Measurements from ENCODE around the gene PRELID1. TPM values are rescaled to one million over a fixed set of nuclear protein-coding genes. Genes with fewer than 3 reads are reported as not detected.
A peak's percentile ranks its signal among the peaks of the same experiment; 100 is the strongest.

PRELID1 gene
- total and polyA plus RNA-seq, 10 of the 15 experiments (the other 5 are each of a cell fraction or from before 2014, with no cell fraction given): 30.9 to 584 (median 254) TPM

DNA sequence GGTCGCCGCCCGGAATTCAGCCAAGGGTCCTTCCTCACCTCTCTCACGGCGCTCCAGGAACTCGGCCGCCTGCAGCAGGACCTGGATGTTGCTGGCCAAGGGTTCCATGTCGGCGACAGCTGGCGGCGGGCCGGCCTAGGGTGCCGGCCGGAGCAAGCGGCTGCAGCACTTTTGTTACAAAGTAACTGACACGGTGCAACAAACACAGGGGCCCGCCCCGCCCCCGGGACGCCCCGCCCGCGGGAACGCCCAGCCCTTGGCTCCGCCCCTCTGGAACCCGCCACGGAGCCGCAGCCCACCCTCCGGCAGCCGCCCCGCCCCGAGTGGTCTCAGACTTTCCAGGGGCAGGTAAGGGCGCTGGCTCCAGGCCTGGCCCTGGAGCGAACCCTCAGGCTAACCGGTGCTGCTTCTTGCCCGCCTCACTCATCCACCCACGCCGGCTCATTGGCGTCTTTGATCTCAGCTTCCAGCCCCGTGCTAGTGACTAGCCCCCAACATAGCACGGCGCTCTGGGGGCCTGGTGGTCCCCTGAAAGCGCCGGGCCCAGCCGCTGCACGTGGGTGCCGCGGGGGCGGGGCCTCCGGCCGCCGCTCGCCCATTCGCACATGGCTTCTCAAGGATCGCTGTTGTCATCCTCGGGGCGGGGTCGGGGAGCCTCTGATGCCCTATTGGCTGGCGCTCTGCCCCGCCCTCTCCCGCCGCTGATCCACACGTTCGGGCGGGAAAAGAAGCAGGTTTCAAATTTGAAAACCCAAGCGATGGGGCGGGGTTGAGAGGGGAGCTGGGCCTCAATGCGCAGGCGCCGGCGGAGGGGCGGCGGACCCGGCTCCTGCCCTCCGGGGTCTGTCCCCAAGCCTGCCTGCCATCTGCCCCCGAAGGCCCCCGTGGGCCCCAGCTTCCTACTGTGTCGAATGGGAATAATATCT, 8.4 kb downstream of the PRELID1 start, which contains the start of gene MXD3 (continued):
- TF ChIP-seq, protein P1, sequence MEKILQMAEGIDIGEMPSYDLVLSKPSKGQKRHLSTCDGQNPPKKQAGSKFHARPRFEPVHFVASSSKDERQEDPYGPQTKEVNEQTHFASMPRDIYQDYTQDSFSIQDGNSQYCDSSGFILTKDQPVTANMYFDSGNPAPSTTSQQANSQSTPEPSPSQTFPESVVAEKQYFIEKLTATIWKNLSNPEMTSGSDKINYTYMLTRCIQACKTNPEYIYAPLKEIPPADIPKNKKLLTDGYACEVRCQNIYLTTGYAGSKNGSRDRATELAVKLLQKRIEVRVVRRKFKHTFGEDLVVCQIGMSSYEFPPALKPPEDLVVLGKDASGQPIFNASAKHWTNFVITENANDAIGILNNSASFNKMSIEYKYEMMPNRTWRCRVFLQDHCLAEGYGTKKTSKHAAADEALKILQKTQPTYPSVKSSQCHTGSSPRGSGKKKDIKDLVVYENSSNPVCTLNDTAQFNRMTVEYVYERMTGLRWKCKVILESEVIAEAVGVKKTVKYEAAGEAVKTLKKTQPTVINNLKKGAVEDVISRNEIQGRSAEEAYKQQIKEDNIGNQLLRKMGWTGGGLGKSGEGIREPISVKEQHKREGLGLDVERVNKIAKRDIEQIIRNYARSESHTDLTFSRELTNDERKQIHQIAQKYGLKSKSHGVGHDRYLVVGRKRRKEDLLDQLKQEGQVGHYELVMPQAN (conservative IDR thresholded peaks at IDR 0.05): peak; percentile 97
- TF ChIP-seq SIN3A (IDR thresholded peaks at IDR 0.05; ENCODE audit: low read depth, low read length) (peak; percentile 96), RCOR1 (conservative IDR thresholded peaks at IDR 0.05; ENCODE audit: low read depth, low read length) (no peak), ZNF274 (IDR thresholded peaks at IDR 0.05; ENCODE audit: insufficient read depth, insufficient read length) (no peak), NFIC (IDR thresholded peaks at IDR 0.05; ENCODE audit: low read depth, low read length) (no peak), FOXM1 (IDR thresholded peaks at IDR 0.05; ENCODE audit: low read depth, low read length) (peak; percentile 69), TBL1XR1 (IDR thresholded peaks at IDR 0.05; ENCODE audit: low read depth, low read length) (no peak), YY1 (IDR thresholded peaks at IDR 0.05; ENCODE audit: low read depth, low read length) (0 out of 2 replicates have a peak, but pooled peaks have one; percentile 6), ZSCAN29 (IDR thresholded peaks at IDR 0.05) (no peak), POLR2A (IDR thresholded peaks at IDR 0.05; ENCODE audit: low read depth, low read length) (peak; percentile 78), CHD2 (IDR thresholded peaks at IDR 0.05; ENCODE audit: borderline replicate concordance, low read depth, low read length) (peak; percentile 67; the same call in 1 of the 2 replicates), SUZ12 (IDR thresholded peaks at IDR 0.05; ENCODE audit: unreplicated experiment) (no peak), CBFB (IDR thresholded peaks at IDR 0.05; ENCODE audit: low read depth) (no peak), NRF1 (conservative IDR thresholded peaks at IDR 0.05; ENCODE audit: low read depth, low read length) (peak; percentile 44), MYC (IDR thresholded peaks at IDR 0.05; ENCODE audit: insufficient read depth, insufficient read length, insufficient replicate concordance, low read length, severe bottlenecking) (peak; percentile 68), ZNF207 (IDR thresholded peaks at IDR 0.05; ENCODE audit: borderline replicate concordance) (no peak; the same call in 1 of the 2 replicates), IKZF1 (conservative IDR thresholded peaks at IDR 0.05) (peak; percentile 14; the same call in 1 of the 2 replicates), TARDBP (IDR thresholded peaks at IDR 0.05; ENCODE audit: borderline replicate concordance) (no peak), EGR1 (IDR thresholded peaks at IDR 0.05; ENCODE audit: borderline replicate concordance in 1 of 2, low read depth in 2 of 2, low read length in 2 of 2) (peak in 1 of 2 experiments; percentile 76; a peak in 2 of 3 replicates), SP1 (IDR thresholded peaks at IDR 0.05; ENCODE audit: low read depth, low read length) (peak; percentile 78)
- TF ChIP-seq, protein P2, sequence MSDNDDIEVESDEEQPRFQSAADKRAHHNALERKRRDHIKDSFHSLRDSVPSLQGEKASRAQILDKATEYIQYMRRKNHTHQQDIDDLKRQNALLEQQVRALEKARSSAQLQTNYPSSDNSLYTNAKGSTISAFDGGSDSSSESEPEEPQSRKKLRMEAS (IDR thresholded peaks at IDR 0.05; ENCODE audit: low read depth, low read length): peak; percentile 96
- TF ChIP-seq, protein P3, sequence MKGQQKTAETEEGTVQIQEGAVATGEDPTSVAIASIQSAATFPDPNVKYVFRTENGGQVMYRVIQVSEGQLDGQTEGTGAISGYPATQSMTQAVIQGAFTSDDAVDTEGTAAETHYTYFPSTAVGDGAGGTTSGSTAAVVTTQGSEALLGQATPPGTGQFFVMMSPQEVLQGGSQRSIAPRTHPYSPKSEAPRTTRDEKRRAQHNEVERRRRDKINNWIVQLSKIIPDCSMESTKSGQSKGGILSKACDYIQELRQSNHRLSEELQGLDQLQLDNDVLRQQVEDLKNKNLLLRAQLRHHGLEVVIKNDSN (IDR thresholded peaks at IDR 0.05; ENCODE audit: borderline replicate concordance, extremely low read length, insufficient read depth, low read depth, low read length): peak; percentile 72
- TF ChIP-seq, protein P4, sequence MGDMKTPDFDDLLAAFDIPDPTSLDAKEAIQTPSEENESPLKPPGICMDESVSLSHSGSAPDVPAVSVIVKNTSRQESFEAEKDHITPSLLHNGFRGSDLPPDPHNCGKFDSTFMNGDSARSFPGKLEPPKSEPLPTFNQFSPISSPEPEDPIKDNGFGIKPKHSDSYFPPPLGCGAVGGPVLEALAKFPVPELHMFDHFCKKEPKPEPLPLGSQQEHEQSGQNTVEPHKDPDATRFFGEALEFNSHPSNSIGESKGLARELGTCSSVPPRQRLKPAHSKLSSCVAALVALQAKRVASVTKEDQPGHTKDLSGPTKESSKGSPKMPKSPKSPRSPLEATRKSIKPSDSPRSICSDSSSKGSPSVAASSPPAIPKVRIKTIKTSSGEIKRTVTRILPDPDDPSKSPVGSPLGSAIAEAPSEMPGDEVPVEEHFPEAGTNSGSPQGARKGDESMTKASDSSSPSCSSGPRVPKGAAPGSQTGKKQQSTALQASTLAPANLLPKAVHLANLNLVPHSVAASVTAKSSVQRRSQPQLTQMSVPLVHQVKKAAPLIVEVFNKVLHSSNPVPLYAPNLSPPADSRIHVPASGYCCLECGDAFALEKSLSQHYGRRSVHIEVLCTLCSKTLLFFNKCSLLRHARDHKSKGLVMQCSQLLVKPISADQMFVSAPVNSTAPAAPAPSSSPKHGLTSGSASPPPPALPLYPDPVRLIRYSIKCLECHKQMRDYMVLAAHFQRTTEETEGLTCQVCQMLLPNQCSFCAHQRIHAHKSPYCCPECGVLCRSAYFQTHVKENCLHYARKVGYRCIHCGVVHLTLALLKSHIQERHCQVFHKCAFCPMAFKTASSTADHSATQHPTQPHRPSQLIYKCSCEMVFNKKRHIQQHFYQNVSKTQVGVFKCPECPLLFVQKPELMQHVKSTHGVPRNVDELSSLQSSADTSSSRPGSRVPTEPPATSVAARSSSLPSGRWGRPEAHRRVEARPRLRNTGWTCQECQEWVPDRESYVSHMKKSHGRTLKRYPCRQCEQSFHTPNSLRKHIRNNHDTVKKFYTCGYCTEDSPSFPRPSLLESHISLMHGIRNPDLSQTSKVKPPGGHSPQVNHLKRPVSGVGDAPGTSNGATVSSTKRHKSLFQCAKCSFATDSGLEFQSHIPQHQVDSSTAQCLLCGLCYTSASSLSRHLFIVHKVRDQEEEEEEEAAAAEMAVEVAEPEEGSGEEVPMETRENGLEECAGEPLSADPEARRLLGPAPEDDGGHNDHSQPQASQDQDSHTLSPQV (IDR thresholded peaks at IDR 0.05): no peak
